ENCODE results near the gene MYH14.

The MYH14 gene

GRCh38 chr19:50231821-50232220, 28.4 kb downstream of the MYH14 start:
- H4K20me1 ChIP-seq (ENCODE audit: control insufficient read depth, insufficient read depth, low read depth, low read length), result no peaks in the 10 kb centered on the region
- no peaks in the 10 kb centered on the region for H3K27me3 ChIP-seq (ENCODE audit: control insufficient read depth, low read length)

DNA sequence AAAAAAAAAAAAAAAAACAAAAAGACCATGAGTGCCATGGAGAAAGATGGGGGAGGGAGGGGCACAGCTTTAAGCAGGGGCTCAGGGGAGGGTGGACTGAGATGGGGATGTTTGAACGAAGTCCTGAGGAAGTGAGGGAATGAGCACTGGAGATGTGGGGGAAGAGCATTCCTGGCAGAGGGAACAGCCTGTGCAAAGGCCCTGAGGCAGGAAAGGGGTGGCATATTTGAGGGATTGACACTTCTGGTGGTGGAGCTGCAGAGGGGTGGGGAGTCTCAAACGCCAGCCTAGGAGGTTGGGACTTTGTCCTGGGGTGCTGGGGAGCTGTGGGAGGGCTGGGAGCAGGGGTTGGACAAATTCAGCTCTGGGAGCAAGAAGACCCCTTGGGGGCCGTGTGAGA, 29.2 kb downstream of the MYH14 start:
- no peaks in the 10 kb centered on the region for H3K9me2 ChIP-seq (replicated peaks; ENCODE audit: control insufficient read depth, low read length)
- H3K4me3 ChIP-seq (ENCODE audit: low read length), result no peak overlapping the region
- H3F3A ChIP-seq (ENCODE audit: control insufficient read depth, insufficient read depth), result no peaks in the 10 kb centered on the region
- no peaks in the 10 kb centered on the region for H3K27me3 ChIP-seq (ENCODE audit: control insufficient read depth, low read length)
- no peaks in the 10 kb centered on the region for H3K4me1 ChIP-seq (ENCODE audit: control insufficient read depth, low read length)
- no peaks in the 10 kb centered on the region for H3K36me3 ChIP-seq (ENCODE audit: control insufficient read depth, low read length)
- TF ChIP-seq, protein P1, sequence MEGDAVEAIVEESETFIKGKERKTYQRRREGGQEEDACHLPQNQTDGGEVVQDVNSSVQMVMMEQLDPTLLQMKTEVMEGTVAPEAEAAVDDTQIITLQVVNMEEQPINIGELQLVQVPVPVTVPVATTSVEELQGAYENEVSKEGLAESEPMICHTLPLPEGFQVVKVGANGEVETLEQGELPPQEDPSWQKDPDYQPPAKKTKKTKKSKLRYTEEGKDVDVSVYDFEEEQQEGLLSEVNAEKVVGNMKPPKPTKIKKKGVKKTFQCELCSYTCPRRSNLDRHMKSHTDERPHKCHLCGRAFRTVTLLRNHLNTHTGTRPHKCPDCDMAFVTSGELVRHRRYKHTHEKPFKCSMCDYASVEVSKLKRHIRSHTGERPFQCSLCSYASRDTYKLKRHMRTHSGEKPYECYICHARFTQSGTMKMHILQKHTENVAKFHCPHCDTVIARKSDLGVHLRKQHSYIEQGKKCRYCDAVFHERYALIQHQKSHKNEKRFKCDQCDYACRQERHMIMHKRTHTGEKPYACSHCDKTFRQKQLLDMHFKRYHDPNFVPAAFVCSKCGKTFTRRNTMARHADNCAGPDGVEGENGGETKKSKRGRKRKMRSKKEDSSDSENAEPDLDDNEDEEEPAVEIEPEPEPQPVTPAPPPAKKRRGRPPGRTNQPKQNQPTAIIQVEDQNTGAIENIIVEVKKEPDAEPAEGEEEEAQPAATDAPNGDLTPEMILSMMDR (IDR thresholded peaks at IDR 0.05; ENCODE audit: low read depth, low read length, poor library complexity, severe bottlenecking), result no peak
- TF ChIP-seq EZH2phosphoT487 (IDR thresholded peaks at IDR 0.05; ENCODE audit: borderline replicate concordance, low read length), result no peak
- H4K20me1 ChIP-seq (ENCODE audit: control insufficient read depth, insufficient read depth, low read depth, low read length), result no peaks in the 10 kb centered on the region
- no peaks in the 10 kb centered on the region for H3K9me3 ChIP-seq (ENCODE audit: control insufficient read depth, insufficient read depth, low read length)
- no peaks in the 10 kb centered on the region for H3K79me2 ChIP-seq (ENCODE audit: control insufficient read depth, low read length)
- no peak overlapping the region for H3K27ac ChIP-seq (ENCODE audit: low read depth, low read length)
- H3K4me2 ChIP-seq (ENCODE audit: low read length), result no peak overlapping the region

More at GRCh38 chr19:50231821-50232220, 28.4 kb downstream of the MYH14 start:
- Histone ChIP-seq H3K79me2 (ENCODE audit: control insufficient read depth, low read length) (no peaks in the 10 kb centered on the region), H3F3A (ENCODE audit: control insufficient read depth, insufficient read depth) (no peaks in the 10 kb centered on the region), H3K36me3 (ENCODE audit: control insufficient read depth, low read length) (no peaks in the 10 kb centered on the region), H3K9me3 (ENCODE audit: control insufficient read depth, insufficient read depth, low read length) (no peaks in the 10 kb centered on the region), H3K4me3 (ENCODE audit: low read length) (no peak overlapping the region), H3K4me1 (ENCODE audit: control insufficient read depth, low read length) (no peaks in the 10 kb centered on the region), H3K4me2 (ENCODE audit: low read length) (no peak overlapping the region), H3K27ac (ENCODE audit: low read depth, low read length) (no peak overlapping the region), H3K9me2 (replicated peaks; ENCODE audit: control insufficient read depth, low read length) (no peaks in the 10 kb centered on the region)
- TF ChIP-seq, protein P1 (IDR thresholded peaks at IDR 0.05; ENCODE audit: low read depth, low read length, poor library complexity, severe bottlenecking), result no peak
- TF ChIP-seq EZH2phosphoT487 (IDR thresholded peaks at IDR 0.05; ENCODE audit: borderline replicate concordance, low read length), result no peak

- no peaks in the 10 kb centered on the region for H3F3A ChIP-seq (ENCODE audit: control insufficient read depth, insufficient read depth)
- no peak overlapping the region for H3K4me3 ChIP-seq (ENCODE audit: low read length)
- no peaks in the 10 kb centered on the region for H3K4me1 ChIP-seq (ENCODE audit: control insufficient read depth, low read length)
- H3K36me3 ChIP-seq (ENCODE audit: control insufficient read depth, low read length), result no peaks in the 10 kb centered on the region
- no peaks in the 10 kb centered on the region for H3K27me3 ChIP-seq (ENCODE audit: control insufficient read depth, low read length)
- H4K20me1 ChIP-seq (ENCODE audit: control insufficient read depth, insufficient read depth, low read depth, low read length), result no peaks in the 10 kb centered on the region
- no peaks in the 10 kb centered on the region for H3K79me2 ChIP-seq (ENCODE audit: control insufficient read depth, low read length)
- no peak overlapping the region for H3K27ac ChIP-seq (ENCODE audit: low read depth, low read length)
- H3K9me3 ChIP-seq (ENCODE audit: control insufficient read depth, insufficient read depth, low read length), result no peaks in the 10 kb centered on the region
- H3K9me2 ChIP-seq (replicated peaks; ENCODE audit: control insufficient read depth, low read length), result no peaks in the 10 kb centered on the region
- no peak for TF ChIP-seq EZH2phosphoT487 (IDR thresholded peaks at IDR 0.05; ENCODE audit: borderline replicate concordance, low read length)
- TF ChIP-seq, protein P1 (IDR thresholded peaks at IDR 0.05; ENCODE audit: low read depth, low read length, poor library complexity, severe bottlenecking), result no peak
- H3K4me2 ChIP-seq (ENCODE audit: low read length), result no peak overlapping the region
Measured at GRCh38 chr19:50233308-50233910, 30.0 kb downstream of the MYH14 start.

All from DOHH2 (cell line).